Measurements from ENCODE around the gene KDM5A. TPM values are rescaled to one million over a fixed set of nuclear protein-coding genes. Genes with fewer than 3 reads are reported as not detected.
"Not testable (repeated sequence)": the region's sequence is repeated elsewhere in the genome, so short reads cannot be mapped to it uniquely, and the experiment has no call there.

KDM5A gene
- polyA plus RNA-seq, 3 donors: 12.2 to 31.4 (median 17.1) TPM

DNA sequence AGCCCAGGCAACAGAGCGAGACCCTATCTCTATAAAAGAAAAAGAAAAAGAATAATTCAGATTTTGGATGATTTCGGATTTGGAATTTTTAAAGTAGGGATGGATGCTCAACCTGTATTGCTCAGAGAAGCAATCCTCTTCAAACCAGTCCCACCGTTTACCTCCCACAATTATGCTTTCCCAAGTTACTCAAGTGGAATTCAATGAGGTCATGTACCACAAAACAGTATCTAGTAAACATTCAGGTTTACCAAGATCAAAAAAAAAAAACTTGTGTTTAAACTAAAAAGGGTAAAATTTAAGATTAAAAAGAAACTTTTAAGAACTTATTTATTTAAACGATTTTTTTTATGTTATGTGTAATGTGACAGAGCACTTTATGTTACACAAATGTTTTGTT lies 2.5 kb downstream of the KDM5A start:
- Histone ChIP-seq H3K4me1 (ENCODE audit: control insufficient read depth in 1 of 2, insufficient read depth in 2 of 2, low read length in 2 of 2) (peaks cover 25 to 38% of the 10 kb centered on the region in 2 donors), H2AFZ (ENCODE audit: insufficient read depth, low read depth, low read length, poor library complexity, severe bottlenecking) (no peak overlapping the region), H3K27ac (ENCODE audit: low read depth in 1 of 2, low read length in 2 of 2) (peak overlapping the region in 1 of 2 donors; percentile 24), H3K9ac (ENCODE audit: insufficient read depth, low read length, poor library complexity, severe bottlenecking) (no peak overlapping the region), H3K36me3 (replicated peaks in 1 of 2; ENCODE audit: control insufficient read depth in 1 of 2, insufficient read depth in 2 of 2, low read length in 2 of 2) (peaks cover 39 to 42% of the 10 kb centered on the region in 2 donors), H3K27me3 (ENCODE audit: control insufficient read depth in 2 of 2, insufficient read depth in 2 of 2, low read length in 2 of 2) (no peaks in the 10 kb centered on the region), H3K79me2 (ENCODE audit: insufficient read depth, low read length) (peaks cover 72% of the 10 kb centered on the region), H3K9me3 (replicated peaks in 1 of 2; ENCODE audit: control insufficient read depth in 1 of 2, insufficient read depth in 1 of 2, low read length in 2 of 2) (no peaks in the 10 kb centered on the region), H3K4me3 (replicated peaks in 1 of 3; ENCODE audit: low read depth in 2 of 3, low read length in 3 of 3) (peak overlapping the region in 1 of 3 experiments; percentile 97), H4K20me1 (ENCODE audit: insufficient read depth, low read length) (peaks cover 65% of the 10 kb centered on the region), H3K4me2 (replicated peaks; ENCODE audit: extremely low read depth, low read length, poor library complexity, severe bottlenecking) (peak overlapping the region; percentile 78)
- H3K27me3 Mint-ChIP-seq (ENCODE audit: low read depth in 3 of 3): peaks cover 0 to 3% (median 0%) of the 10 kb centered on the region in 3 donors
- DNase-seq: no peak
- no peak overlapping the region for H3K27ac Mint-ChIP-seq
- H3K4me1 Mint-ChIP-seq: peaks cover 30% of the 10 kb centered on the region
- WGBS (ENCODE audit: insufficient coverage): no CpG with 5 or more reads among the region's 4 CpGs
- peak overlapping the region in 1 of 2 donors; percentile 26 for H3K4me3 Mint-ChIP-seq
- peaks cover 0 to 4% (median 0%) of the 10 kb centered on the region in 7 donors for H3K9me3 Mint-ChIP-seq
- intact Hi-C loops (cut with micrococcal nuclease): no loop called here
- H3K36me3 Mint-ChIP-seq: peaks cover 39 to 40% of the 10 kb centered on the region in 2 donors
- TF ChIP-seq, protein P1, sequence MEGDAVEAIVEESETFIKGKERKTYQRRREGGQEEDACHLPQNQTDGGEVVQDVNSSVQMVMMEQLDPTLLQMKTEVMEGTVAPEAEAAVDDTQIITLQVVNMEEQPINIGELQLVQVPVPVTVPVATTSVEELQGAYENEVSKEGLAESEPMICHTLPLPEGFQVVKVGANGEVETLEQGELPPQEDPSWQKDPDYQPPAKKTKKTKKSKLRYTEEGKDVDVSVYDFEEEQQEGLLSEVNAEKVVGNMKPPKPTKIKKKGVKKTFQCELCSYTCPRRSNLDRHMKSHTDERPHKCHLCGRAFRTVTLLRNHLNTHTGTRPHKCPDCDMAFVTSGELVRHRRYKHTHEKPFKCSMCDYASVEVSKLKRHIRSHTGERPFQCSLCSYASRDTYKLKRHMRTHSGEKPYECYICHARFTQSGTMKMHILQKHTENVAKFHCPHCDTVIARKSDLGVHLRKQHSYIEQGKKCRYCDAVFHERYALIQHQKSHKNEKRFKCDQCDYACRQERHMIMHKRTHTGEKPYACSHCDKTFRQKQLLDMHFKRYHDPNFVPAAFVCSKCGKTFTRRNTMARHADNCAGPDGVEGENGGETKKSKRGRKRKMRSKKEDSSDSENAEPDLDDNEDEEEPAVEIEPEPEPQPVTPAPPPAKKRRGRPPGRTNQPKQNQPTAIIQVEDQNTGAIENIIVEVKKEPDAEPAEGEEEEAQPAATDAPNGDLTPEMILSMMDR (IDR thresholded peaks at IDR 0.05): no peak

DNA sequence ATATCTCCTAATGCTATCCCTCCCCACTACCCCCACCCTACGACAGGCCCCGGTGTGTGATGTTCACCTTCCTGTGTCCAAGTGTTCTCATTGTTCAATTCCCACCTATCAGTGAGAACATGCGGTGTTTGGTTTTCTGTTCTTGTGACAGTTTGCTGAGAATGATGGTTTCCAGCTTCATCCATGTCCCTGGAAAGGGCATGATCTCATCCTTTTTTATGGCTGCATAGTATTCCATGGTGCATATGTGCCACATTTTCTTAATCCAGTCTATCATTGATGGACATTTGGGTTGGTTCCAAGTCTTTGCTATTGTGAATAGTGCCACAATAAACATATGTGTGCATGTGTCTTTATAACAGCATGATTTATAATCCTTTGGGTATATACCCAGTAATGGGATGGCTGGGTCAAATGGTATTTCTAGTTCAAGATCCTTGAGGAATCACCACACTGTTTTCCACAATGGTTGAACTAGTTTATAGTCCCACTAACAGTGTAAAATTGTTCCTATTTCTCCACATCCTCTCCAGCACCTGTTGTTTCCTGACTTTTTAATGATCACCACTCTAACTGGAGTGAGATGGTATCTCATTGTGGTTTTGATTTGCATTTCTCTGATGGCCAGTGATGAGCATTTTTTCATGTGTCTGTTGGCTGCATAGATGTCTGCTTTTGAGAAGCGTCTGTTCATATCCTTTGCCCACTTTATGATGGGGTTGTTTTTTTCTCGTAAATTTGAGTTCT lies 18.2 kb downstream of the KDM5A start:
- H3K27ac Mint-ChIP-seq; H3K27me3 ChIP-seq (ENCODE audit: control insufficient read depth in 2 of 2, insufficient read depth in 2 of 2, low read length in 2 of 2); intact Hi-C loops (cut with micrococcal nuclease); H3K4me1 ChIP-seq (ENCODE audit: control insufficient read depth in 1 of 2, insufficient read depth in 2 of 2, low read length in 2 of 2); H2AFZ ChIP-seq (ENCODE audit: insufficient read depth, low read depth, low read length, poor library complexity, severe bottlenecking); H3K27me3 Mint-ChIP-seq (ENCODE audit: low read depth in 3 of 3); H3K9me3 ChIP-seq (replicated peaks in 1 of 2; ENCODE audit: control insufficient read depth in 1 of 2, insufficient read depth in 1 of 2, low read length in 2 of 2); H3K4me3 ChIP-seq (replicated peaks in 1 of 3; ENCODE audit: low read depth in 2 of 3, low read length in 3 of 3); DNase-seq; H3K4me2 ChIP-seq (replicated peaks; ENCODE audit: extremely low read depth, low read length, poor library complexity, severe bottlenecking); H3K9ac ChIP-seq (ENCODE audit: insufficient read depth, low read length, poor library complexity, severe bottlenecking); H3K4me3 Mint-ChIP-seq; H3K4me1 Mint-ChIP-seq; H3K27ac ChIP-seq (ENCODE audit: low read depth in 1 of 2, low read length in 2 of 2): not testable (repeated sequence)
- H3K36me3 Mint-ChIP-seq: peaks cover 55 to 74% of the 10 kb centered on the region in 2 donors
- Histone ChIP-seq H3K36me3 (replicated peaks in 1 of 2; ENCODE audit: control insufficient read depth in 1 of 2, insufficient read depth in 2 of 2, low read length in 2 of 2) (peaks cover 34 to 53% of the 10 kb centered on the region in 2 donors), H4K20me1 (ENCODE audit: insufficient read depth, low read length) (peaks cover 42% of the 10 kb centered on the region), H3K79me2 (ENCODE audit: insufficient read depth, low read length) (peaks cover 15% of the 10 kb centered on the region)
- peaks cover 4 to 18% (median 5%) of the 10 kb centered on the region in 7 donors for H3K9me3 Mint-ChIP-seq
- no CpG with 5 or more reads among the region's 5 CpGs for WGBS (ENCODE audit: insufficient coverage)

Measured in CD14-positive monocyte (primary cell).